GM04504 (cell line): ENCODE measurements around the gene SFMBT1.

ENCODE experiments used
- DNase-seq: peaks from one replicate; pipeline ENCODE4 v3.0.0-alpha.2; 2012; ENCODE audit warnings: low read depth

SFMBT1 gene

GRCh38 chr3:52915294-52915693, 130.6 kb downstream of the SFMBT1 start:
- DNase-seq, result no peak

- no peak for DNase-seq
Measured at GRCh38 chr3:52912885-52913731, 132.8 kb downstream of the SFMBT1 start.

GRCh38 chr3:52910823-52911222, 135.1 kb downstream of the SFMBT1 start:
- no peak for DNase-seq

GRCh38 chr3:52907497-52907896, 138.4 kb downstream of the SFMBT1 start:
- no peak for DNase-seq

- no peak for DNase-seq
Measured at GRCh38 chr3:52904552-52904951, 141.3 kb downstream of the SFMBT1 start.

- no peak for DNase-seq
Measured at GRCh38 chr3:52904000-52904399, 141.9 kb downstream of the SFMBT1 start.

- DNase-seq, result peak; percentile 51
Measured at GRCh38 chr3:52897130-52898122, 148.4 kb downstream of the SFMBT1 start, which contains the start of gene STIMATE. TSS of gene STIMATE (minus strand) at chr3:52897548. CDS start at chr3:52897450, 98 bp downstream.

GRCh38 chr3:52896613-52897012, 149.3 kb downstream of the SFMBT1 start:
- DNase-seq, result no peak

GRCh38 chr3:52896151-52896550, 149.7 kb downstream of the SFMBT1 start:
- no peak for DNase-seq

GRCh38 chr3:52895418-52895817, 150.5 kb downstream of the SFMBT1 start:
- DNase-seq, result no peak

- no peak for DNase-seq
Measured at GRCh38 chr3:52894756-52895155, 151.1 kb downstream of the SFMBT1 start.

- DNase-seq, result no peak
Measured at GRCh38 chr3:52893723-52894122, 152.2 kb downstream of the SFMBT1 start.

- no peak for DNase-seq
Measured at GRCh38 chr3:52892625-52893311, 153.1 kb downstream of the SFMBT1 start.

- DNase-seq, result no peak
Measured at GRCh38 chr3:52892290-52892624, 153.6 kb downstream of the SFMBT1 start.

- DNase-seq, result peak; percentile 77
Measured at GRCh38 chr3:52891615-52892081, 154.2 kb downstream of the SFMBT1 start.

- no peak for DNase-seq
Measured at GRCh38 chr3:52891164-52891563, 154.7 kb downstream of the SFMBT1 start.

- no peak for DNase-seq
Measured at GRCh38 chr3:52890735-52891134, 155.1 kb downstream of the SFMBT1 start.

GRCh38 chr3:52889901-52890300, 156.0 kb downstream of the SFMBT1 start:
- no peak for DNase-seq

- no peak for DNase-seq
Measured at GRCh38 chr3:52887166-52887565, 158.7 kb downstream of the SFMBT1 start.

GRCh38 chr3:52886049-52886730, 159.7 kb downstream of the SFMBT1 start:
- no peak for DNase-seq

- DNase-seq, result no peak
Measured at GRCh38 chr3:52882377-52882776, 163.5 kb downstream of the SFMBT1 start.
